ENCODE data around the gene TSN. TPM values are rescaled to one million over a fixed set of nuclear protein-coding genes. Genes with fewer than 3 reads are reported as not detected.
"Not testable (repeated sequence)": the region's sequence is repeated elsewhere in the genome, so short reads cannot be mapped to it uniquely, and the experiment has no call there.

The TSN gene
- total RNA-seq, 1 donor from 2014 or later = 53.2 TPM

DNA sequence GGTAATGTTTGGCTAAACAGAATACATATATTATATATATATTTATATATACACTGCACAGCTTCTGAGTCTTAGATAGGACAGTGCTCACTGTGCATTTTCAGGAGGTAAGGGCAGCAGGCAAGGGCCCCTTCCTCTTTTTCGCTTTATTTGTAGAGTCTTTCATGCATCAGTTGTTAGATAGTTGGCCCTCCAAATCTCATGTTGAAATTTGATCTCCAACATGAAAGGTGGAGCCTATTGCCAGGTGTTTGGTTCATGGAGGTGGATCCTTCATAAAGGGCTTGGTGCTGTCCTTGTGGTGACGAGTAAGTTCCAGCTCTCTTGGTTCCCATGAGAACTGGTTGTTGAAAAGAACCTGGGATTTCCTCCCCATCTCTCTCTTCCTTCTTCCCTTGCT is 48.1 kb downstream of the TSN start:
- DNase-seq = no peak

DNA sequence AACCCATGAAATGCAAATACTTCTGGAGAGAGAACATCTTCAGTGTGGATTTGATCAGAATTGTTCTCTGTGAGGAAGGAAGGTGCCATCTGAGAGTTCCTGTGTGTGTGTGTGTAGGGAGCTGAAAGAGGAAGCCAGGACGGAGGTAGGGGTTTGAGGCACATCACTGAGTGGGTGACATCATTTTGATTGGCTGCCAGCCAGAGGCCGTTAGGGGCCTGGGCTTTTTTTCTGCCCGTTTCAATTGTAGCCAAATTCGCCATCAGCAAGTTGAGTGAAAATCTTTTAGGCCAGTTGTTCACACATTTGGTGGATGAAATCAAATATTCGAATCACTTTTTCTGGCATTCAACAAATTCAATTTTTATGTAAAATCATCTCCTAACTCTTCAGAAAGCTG is 48.9 kb downstream of the TSN start:
- peak; percentile 38 for DNase-seq

DNA sequence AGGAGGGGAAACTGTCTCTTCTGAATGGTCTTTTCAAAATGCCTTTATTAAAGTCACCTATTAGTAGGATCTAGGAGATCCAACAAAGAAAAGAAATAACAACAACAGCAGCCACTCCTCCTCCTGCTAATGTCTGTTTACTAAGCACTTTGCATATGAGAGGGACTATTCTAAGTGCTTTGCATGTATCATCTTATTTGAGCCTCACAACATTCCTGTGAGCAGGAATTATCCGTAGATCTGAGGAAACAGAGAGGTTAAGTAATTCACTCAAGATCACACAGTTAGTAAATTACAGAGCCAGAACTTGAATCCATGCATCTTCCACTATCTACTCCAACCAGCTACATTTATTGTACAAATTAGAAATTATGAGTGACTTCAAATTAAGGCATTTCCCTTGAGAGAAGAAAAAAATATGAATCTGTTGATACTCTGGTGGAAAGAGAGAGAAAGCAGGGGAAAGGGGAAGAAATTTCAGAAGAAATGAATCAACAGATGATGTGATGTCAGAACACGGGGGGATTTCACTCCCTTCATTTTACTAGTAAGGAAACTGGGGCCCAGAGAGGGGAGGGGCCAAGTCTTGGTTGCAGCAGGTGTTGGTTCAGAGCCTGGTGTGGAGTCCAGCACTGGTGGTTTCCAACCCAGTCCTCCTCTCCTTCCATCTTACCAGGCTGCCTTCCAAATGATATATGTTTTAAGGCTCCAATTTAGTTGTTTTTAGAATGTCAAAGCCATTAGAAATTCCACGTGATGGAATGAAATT is 49.7 kb downstream of the TSN start:
- no peak for DNase-seq

DNA sequence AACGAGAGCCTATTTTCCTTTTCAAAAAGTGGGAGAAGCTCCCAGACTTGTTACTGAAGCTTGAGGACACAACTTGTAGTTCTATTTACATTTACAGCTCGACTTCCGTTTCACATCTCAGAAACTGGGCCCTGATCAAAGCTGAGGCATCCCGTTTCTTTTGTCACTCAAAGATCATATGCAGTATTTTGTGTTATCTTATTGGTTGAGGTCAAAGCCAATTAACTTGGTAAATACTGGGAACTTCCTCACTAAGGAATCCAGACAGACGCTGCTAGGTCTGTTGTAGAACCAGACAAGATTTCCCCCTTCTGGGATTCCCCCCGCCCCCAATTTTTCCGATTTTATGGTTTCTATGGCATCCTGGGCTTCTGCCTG is 50.3 kb downstream of the TSN start:
- DNase-seq = no peak

DNA sequence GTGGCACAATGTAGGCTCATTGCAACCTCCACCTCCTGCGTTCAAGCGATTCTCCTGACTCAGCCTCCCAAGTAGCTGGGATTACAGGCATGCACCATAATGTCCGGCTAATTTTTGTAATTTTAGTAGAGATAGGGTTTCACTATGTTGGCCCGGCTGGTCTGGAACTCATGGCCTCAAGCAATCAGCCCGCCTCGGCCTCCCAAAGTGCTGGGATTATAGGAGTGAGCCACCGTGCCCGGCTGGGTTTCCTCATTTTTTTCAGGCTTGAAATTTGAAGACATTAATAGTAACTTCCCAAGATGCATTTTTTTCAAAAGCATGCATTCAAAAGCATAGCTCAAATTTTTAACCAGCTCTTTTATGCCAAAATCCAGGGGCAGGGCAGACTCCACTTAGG is 52.3 kb downstream of the TSN start:
- DNase-seq = not testable (repeated sequence)

DNA sequence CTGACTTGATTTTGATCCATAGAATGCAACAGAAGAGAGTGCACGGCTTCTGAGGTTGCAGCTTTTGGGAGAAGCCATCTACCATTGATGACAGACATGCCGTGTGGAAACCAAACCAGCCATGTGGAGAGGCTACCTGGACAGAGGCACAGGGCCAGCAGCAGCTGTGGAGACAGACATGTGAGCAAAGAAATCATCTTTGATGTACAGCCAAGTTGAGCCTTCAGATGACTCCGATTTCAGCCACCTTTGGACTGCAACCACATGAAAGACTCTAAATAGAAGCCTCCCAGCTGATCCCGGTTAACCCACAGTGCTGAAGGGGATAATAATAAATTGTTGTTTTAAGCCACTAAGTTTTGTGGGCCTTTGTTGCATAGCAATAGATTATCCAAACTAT is 54.2 kb downstream of the TSN start:
- peak; percentile 38 for DNase-seq

DNA sequence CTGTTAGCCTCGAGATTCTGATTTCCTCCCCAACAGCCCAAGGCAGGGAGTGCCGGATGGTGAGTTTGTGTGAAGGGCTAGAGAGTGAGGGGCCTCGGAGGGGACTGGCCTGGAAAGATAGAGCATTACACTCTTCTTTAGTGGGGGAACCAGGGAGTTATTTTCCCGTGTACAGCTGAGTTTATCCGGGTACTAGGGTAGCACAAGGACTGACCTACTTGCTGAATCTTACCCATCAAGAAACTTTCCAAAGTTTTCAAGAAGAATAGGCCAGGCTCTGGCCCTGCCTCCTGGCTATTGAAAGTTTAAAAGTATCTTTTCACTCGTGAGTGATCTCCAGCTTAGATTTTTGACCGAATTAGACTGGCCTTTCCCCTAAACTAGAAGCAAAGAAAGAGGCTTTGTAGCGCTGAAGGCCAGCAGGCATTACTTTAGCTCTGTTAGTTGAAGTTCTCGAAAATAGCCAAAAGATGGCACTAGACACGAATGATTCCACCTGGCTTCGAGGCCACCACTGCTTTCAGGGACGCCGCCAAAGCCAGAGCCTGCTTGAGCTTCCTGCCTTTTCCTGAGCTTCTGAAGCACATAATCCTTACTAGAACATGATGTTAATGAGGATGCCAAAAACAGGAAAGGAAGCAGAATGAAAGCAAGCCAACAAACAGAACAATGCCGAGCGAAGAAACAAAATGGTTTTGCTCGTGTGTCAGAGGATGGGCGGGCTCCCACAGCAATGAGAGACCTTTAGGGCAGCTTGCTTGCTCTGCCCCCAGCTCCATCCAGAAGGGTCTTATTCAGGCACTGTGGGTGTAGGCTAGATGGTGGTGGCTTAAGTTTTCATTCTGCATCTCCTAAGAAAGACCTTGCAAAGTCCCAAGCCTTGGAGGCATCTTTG is 55.8 kb downstream of the TSN start:
- peak; percentile 91 for DNase-seq

DNA sequence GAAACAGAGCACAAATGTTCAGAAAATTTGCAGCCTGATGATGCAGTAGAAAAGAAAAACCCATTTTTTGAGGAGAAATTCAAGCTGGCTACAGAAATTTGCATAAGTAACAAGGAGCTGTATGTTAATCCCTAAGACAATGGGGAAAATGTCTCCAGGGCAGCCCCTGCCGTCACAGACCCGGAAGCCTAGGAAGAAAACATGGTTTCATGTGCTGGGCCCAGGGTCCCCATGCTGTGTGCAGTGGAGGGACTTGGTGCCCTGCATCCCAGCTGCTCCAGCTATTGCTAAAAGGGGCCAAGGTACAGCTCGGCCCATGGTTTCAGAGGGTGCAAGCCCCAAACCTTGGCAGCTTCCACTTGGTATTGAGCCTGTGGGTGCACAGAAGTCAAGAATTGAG is 57.6 kb downstream of the TSN start:
- not testable (repeated sequence) for DNase-seq

DNA sequence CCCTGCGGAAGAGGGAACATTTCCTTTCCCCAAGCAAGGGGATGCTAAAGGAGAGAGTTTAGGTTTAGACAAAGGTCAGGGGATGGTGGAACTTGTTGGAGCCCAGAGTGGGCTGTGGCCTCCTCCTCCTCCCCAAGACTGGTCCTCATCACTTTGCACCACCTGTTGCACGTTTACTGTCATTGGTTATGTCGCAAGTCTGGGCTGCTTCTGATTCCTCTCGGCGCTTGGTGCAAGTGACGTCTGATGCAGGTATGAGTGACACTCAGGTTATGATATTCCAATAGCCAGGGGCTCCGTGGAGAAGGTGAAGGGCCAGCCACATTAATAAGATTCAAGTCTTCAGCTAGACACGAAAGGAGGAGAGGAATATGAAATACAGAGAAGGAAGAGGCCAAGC is 59.8 kb downstream of the TSN start:
- no peak for DNase-seq

DNA sequence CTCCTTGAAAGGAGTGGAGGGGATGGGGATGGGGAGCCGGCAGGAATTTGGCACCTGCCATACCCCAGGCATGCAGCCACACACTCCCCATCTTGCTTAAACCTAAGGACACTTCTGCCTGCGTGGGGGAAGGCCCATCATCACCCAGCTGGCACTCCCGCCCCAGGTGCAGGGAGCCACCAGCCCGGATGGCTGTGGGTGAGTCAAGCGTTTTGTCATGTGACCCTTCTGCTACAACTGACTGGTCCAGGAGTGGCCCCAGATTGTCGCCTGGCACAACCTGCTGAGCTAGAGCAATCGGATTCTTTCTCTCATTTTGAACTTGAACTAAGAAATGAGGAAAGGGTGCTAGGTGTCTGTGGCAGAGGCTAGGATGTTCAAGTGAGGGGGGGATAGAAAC is 61.3 kb downstream of the TSN start:
- DNase-seq = no peak

DNA sequence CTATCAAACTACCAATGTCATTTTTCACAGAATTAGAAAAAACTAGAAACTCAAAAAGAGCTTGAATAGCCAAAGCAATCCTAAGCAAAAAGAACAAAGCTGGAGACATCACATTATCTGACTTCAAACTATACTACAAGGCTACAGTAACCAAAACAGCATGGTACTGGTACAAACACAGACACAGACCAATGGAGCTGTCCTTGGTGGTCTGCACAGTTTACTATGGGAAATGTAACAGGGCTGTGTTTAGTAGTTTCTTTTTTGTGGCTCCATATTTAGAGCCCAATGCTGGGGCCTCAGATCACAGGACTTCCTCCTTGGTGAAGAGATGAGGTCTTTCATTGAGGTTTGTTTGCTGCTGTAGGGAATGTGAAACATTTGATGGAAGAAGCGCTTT is 61.9 kb downstream of the TSN start:
- not testable (repeated sequence) for DNase-seq

Other genes with a start within 250 kb of the TSN start
- under 0.01 TPM for gene RNU4ATAC, start 224.8 kb upstream of the TSN start, total RNA-seq
- 163 TPM for gene CLASP1, start 106.2 kb upstream of the TSN start, total RNA-seq
- 54.8 TPM for gene NIFK, start 18.8 kb upstream of the TSN start, total RNA-seq

All from tongue (tissue), 2 donors.